ENCODE data around the gene RPL3. TPM values are rescaled to one million over a fixed set of nuclear protein-coding genes. Genes with fewer than 3 reads are reported as not detected.
A peak's percentile ranks its signal among the peaks of the same experiment; 100 is the strongest.

Gene RPL3
- polyA plus RNA-seq, 1 donor, result 2,722 TPM

DNA sequence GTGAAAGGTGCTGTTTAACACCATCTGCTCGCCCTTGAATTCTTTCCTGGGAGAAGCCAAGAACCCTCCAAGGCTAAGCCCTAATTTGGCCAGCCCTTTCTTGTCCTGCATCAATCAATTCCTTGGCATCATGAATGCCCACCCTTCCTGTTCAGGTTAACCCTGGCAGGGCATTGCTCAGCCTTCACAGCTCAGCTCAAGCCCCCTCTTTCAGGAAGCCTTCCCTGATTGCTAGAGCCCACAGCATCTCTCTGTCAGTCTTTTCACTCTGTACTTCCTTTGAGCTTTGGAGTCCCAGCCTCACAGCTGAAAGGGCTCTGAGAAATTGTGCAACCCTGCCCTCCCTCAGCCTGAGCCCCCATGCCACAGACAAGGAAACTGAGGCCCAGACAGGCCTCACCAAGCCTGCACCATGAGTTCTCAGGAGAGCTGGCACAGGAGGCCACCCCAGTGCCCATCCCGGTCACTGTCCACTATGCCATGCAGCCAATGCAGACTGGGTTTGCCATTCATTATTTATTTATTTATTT lies 16.9 kb downstream of the RPL3 start:
- no peak for DNase-seq

DNA sequence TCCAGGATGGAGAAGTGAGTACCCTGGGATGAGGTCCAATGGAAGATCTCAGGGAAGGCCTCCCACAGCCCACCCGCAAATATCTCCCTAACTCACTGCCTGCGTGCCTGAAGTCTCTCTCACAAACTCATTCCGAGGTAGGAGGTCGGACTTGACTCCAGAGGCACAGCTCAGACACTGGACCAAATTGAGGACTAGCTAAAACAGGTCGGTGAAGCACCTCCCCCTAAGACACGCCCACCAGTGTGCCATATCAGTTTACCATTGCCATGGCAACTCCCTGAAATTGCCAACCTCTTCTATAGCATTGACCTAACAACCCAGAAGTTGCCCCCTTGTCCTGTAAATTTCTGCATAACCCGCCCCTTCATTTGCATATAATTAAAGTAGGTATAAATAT lies 17.5 kb downstream of the RPL3 start:
- DNase-seq, result no peak

DNA sequence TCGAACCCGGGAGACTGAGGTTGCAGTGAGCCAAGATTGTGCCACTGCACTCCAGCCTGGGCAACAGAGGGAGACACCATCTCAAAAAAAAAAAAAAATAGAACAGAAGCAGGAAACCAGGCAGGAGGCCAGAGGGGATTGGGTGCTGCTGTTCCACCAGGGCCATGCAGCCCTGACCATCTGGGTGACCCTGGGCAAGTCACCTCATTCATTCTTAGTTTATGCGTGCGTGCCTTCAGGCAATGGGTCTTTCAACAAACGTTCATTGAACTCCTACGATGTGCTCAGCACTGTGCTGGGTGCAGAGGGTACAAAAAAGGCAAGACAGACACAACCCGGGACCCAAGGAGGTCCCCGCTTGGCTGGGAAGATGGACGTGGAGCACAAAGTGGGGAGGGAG lies 18.3 kb downstream of the RPL3 start:
- no peak for DNase-seq

DNA sequence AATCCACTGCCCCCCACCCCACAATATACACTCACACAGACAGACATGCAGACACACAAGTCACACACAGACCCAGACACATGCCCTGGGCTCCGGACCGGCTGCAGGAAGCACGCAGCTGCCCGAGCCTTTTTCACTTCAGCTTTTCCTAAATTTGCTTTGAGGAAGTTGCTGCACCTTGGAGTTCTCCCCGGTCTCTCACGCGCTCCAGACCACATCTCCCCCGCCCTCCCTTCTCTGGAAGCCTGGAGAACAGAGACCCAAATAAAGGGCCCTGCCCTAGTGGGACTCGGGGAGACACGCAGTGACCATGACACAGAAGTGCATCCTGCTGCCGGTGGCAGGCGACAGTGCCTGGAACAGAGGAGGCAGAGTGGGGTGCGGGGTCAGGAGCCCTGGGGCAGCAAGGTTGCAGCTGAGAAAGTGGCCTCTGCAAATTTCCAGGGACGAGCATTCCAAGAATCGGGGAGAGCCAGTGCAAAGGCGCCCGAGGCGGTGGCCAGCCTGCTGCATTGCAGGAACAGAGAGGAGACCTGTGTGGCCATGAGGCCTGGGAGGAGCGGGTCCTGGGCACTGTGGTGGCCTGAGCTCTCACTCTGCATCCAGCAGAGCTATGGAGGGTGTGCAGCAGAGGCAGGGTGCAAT lies 19.1 kb downstream of the RPL3 start:
- DNase-seq, result no peak

DNA sequence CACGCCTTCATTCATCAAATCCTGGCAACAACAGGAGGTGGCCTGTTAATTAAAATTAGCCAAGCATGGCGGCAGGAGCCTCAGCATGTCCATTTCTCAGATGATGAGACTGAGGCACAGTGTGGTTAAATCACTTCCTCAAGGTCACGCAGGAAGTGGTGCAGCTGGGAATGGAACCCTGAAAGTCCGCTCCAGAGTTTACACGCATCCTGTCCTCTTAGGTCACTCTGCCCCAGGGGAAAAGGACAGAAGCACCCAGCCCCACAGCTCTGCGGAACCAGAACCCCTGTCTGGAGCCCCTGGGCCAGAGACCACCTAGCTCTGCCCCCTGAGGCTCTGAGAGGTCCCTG lies 19.6 kb downstream of the RPL3 start:
- DNase-seq, result no peak

DNA sequence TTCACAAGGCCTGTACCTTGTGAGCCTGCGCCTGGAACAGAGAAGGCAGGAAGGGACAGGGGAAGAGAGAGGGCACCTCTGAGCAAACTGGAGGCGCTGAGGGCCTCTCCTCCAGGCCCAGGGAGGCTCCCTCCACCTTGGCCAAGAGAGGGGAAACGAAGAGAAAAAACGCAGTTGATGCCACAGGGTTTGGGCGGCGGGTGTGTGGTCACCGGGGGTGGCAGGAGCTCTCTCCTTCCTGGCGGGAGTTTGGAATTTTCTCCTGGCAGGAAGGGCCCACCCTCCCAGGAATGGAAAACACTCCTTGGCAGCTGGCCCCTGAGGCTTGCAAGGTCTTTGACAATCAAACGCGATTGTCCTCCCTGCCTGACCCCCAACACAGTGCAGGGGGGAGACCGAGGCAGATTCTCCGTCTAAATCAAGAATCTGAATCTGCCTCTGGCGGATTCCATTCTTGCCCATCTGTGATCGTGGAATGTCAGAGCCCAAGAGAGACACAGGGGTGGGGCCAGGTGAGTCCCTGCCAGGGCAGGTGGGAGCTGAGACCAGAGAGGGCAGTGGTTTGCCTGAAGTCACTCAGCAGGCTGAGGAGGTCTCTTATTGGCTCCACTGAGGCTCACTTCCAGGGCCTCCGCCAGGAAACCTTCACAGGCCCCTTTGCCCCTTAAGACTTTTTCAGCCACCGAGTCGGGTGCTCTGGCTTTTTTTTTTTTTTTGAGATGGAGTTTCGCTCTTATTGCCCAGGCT lies 21.0 kb downstream of the RPL3 start:
- DNase-seq, result no peak

DNA sequence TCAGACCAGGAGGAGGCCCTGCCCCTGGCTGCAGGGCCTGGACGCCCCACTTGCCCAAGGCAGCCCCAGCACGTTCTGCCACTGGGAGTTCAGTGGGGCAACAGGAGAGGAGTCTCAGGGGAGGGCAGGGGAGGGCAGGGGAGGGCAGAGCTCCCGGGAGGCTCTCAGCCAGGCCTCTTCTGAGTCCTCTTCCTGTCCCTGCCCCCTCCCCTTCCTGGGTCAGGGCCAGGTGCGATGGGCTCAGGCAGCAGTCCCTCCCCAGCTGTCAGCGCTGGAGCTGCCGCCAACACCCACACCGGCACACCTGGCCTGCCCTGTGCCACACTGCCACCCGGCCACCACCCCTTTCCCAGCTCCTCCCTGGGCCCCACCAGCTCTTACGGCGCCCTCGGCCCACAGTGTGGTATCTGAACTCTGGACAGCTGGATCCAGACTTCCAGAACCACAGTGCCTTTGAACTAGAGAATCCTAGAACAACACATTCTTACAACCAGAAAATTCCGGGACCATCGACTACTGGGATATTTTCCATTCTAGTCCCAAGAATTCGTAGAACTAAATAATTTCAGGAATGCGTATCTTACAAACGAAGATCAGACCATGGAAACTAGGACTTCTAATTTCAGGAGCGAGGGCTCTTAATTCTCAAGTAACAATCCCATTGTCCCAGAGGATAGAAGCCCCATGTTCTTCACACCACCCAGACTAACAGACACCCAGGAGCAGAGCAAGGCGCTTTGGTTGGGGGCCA lies 21.8 kb downstream of the RPL3 start:
- no peak for DNase-seq

DNA sequence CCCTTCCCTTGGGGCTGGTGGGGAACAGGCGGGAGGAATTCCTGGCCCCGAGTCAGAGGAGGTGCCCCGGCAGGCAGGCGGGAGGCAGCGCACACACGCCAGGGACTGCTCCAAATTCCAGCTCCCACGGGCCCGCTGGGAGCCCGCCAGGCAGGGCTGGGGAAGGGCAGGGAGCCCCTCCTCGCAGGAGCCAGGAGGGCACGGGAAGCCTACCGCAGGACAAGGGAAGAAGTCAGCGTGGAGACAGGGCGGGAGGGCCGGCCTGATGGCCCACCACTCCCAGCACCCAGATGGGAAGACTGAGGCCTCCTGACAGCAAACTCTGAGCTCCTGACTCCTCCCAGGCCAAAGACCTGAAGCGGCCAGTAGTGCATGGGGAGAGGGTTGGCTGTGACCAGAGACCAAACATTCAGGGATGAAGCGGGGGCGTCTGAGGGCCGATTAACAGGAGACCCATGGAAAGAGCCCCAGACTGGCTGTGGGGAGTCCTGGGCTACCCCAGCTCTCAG lies 22.4 kb downstream of the RPL3 start:
- DNase-seq, result no peak

DNA sequence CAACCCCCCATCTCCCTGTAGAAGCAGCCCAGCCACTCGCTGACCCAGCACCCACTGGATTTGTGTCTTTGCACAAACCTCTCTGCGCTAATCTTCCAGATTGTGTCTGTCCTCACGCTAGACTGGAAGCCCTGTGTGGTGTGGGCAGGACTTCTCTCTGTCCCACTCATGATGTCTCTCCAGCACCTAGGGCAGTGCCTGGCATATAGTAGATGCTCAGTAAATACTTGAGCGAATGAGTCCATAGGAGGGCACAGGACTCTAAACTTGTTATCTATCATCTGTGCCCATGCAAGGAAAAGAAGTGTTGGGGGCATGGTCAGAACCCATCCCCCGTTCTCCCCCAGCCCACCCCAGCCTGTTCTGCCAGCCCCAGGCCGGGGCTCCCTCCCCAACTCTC lies 22.9 kb downstream of the RPL3 start:
- DNase-seq, result no peak

DNA sequence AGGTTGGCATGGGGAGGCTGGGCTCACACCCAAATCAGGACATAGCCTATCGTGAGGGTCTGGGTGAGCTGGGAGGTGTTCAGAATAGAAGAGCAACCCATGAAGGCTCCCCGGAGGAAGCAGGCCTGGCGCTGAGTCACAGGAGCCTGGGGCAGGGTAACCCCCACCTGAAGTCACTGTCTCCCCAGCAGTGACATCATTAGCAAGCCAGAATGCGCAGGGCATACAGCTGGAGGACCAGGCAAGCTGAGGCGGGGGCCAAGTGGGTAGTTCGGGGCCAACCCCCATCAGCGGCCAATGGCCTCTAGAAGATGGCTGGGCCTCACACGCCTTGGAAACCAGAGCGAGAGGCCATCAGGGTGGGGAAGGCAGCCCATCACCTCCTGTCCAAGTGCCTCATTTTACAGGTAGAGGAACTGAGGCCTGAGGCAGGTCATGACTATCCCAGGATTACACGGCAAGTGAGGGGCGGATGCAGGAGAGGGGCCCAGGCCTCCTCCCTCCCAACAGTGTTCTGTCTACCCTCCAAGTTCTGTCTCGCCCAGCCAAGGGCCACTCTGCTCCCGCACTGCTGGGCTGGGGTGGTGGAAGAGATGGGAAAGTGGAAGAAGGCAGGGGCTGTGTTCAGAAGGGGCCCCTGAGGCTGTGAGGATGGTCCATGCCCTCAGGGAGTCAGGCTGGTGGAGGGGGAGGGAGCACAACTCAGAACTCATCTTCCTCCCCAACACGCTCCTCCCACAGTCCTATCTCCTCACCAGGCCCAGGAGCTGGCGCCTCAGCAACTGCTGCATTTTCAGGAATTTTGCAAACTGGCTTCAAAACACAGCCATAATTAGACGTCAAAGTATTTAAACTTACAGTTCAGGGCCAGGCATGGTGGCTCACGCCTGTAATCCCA lies 24.6 kb downstream of the RPL3 start:
- DNase-seq, result no peak

DNA sequence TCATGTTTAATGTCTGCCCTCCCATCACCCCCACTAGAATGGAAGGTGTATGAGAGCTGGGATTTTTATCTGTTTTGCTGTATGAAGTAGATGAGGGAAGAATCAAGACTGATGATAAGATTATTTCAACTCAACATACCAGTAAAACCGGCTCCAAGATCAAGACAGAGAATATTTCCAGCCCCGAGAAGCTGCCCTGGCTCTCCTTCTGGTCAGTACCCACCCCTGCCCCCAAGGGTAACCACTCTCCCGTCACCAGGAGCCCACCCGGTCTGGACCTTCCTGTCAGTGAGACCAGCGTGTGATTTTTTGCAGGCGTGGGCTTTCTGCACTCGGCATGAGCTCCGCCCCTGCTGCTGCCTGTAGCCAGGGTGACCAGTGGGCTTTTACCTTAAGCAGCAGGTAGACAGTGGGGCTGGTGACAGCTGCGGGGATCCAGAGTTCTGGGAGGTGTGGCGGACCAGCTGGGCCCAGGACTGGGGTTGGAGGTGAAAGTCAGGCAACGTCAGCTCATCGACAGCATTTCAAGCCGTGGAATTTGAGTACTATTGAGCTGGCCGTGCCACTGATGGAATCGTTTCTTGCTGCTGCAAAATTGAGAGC lies 25.6 kb downstream of the RPL3 start:
- no peak for DNase-seq

DNA sequence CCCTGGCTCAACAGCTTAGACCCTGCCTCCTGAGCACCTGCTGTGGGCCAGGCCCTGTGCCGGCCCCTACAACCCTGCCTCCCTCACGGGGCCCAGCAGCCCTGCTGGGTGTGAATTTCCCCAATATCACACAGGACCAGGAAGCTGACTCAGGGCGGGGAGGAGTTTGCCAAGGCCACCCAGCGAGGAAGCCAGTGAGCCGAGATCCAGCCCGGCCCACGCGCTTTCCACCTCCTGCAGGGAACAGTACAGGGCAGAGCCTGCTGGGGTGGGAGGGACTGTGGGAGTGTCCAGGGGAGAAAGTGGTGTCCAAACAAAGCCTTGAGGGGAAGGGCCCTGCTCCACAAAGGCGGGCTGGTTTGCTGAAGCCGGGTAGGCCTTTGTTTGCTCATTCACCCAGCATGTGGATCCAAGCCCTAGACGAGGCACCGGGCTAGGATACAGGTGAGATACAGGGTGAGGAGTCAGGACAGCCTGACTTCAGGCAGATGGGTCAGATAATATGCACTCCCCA lies 26.8 kb downstream of the RPL3 start:
- DNase-seq, result peak; percentile 72

DNA sequence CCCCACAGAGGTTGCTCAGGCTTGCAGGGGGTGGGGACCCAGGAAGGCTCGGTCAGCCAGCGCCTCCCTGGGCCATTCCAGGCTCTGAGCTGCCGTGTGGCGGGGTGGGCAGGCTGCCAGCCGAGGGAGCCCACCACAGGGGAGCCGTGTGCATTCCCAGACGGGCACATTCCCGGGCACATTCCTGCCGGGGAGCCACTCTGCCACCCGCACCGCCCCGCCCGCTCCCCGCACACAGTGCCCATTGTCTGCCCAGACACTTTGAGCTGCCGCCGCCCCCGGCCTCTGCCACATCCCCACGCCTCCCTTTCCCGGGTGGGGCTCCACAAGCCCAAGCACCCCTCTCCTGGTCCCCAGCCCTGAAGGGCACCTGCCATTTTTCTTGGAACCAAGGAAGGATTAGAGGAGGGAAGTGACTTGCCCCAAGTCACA lies 27.4 kb downstream of the RPL3 start:
- no peak for DNase-seq

DNA sequence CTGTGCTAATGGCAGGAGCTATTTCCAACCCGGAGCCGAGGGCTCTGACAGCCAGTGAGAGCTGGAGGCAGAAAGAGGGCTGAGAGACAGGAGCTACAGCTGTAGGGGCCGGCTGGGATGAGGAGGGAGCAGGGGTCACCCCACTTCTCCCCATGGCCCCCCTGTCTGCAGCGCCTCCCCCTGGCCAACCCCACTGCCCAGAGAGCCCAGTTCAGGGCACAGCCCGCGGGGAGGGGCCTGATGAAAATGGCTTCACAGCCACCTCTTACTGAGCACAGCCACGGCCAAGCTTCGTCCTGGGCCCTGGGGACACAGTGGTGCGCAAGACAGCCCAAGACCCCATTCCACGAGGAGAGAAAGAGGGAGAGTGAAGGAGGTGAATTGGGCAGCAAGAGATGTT lies 27.9 kb downstream of the RPL3 start:
- DNase-seq, result no peak

DNA sequence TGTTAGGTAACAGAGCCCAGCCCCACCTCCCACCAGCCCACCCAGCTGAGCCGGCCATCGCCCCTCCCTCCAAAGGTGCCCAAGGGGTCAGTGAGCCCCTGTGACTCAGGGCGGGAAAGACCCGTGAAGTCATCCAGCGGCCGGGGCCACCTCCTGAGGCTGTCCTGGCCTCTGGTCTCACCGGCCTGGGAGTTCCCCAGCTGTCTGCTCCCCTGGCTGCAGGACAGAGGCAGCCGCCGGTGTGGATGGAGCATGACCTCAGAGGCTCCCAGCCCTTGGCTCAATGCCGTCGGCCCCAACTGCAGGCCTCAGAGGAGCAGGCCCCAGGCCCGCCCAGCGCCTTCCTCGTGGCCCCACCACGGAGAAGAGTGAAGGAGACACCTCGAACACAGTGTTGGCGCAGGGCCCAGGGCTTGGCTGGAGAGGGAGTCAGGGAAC lies 28.7 kb downstream of the RPL3 start:
- no peak for DNase-seq

DNA sequence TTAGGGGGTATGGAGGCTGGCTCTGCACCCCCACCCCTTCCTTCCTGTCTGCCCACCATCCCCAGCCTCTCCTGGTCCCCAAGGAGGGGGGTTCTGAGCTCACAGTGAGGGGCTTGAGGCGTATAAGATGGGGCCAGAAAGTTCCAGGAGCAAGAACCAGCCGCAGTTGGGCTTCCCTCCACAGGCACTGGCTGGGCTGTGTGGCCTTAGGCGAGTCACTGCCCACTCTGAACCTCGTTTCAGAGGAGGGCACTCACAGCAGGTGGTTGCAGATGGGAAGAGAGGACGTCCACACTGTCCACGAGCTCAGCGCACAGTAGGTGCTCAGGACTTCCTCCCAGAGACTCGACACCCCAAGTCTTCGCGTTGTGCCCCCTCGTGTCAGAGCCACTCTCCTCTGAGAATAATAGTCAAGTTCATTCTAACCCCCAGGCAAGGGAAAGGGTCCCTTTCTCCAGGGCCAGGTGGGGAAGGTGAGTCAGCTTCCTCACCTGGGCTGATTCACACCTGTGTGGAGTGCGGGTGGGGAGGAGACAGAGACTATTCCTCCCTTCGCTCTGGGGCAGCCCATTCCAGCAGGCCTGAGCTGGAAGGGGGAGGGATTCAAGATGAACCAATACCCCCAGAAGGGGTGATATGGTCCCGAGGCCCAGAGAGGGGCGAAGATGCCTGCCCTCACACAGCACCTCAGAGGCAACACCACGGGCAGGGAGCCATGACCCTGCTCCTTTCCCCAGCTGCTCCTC lies 29.3 kb downstream of the RPL3 start:
- no peak for DNase-seq

DNA sequence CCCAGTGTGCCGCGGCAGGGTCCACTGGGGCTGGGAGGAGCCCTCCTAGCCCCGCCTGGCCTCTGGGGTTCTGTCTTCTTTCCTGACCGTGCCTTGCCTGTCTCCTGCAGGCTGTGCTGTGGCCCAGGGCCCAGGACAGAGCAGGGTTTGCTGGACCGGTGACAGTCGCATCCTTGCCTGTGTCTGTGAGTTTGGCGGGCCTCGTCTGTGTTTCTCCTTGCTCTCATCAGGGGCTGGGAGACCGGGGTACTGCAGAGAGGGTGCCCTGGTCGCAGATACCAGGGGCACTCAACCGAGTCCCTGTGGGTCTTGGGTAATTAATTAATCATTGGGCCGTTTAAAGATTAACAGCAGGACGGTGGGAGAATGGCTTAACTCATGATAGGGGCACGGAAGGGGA lies 29.9 kb downstream of the RPL3 start:
- no peak for DNase-seq

DNA sequence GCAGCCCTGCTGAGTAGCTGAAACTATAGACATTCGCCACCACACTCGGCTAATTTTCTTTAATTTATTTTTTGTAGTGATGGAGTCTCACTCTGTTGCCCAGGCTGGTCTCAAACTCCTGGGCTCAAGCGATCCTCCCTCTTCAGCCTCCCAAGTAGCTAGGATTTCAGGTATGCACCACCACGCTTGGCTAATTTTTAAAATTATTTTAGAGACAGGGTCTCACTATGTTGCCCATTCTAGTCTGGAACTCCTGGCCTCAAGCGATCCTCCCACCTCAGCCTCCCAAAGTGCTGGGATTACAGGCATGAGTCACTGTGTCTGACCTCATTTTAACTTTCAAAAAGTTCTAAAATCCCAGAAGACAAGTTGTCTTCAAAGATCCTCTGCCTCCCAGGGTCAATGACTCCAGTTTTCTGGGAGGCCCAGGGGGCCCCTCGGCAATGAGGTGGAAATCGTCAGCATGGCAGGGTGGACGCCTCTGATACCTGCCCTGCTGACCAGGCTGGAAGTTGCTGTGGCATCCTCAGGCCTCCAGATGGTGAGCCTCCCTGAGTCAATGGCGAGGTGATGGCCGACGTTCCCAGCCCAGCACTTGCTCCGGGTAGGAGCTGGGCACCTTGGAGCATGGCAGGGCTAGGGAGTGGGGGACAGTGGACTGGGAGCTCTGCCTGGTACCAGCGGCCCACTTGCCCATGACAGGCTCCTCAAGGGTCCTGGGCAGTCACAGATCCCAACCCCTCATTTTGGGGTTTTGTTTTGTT lies 31.1 kb downstream of the RPL3 start:
- DNase-seq, result no peak

DNA sequence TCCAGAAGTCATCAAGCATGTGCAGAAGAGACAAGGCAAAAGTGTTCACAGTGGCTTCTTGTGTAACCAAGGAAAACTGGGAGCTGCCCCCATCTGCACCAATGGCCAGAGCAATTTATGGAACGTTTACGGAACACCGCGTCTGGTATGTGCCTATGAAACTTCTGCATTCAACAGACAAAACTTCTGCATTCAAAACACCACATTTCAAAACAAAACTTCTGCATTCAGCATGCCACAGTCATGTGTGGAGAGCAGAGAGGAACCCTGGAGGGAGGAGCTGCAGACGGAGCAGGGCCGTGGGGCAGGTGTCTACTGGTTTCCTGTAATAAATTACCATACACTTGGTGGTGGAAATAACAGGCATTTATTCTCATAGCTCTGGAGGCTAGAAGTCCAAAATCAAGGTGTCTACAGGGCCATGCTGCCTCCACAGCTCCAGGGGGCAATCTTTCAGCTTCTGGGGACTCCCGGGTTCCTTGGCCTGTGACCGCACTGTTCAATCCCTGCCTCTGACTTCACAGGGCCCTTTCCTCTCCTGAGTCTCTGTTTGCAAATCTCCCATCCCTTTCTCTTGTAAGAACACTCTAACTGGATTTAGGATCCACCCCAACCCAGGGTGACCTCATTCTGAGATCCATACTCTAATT lies 32.2 kb downstream of the RPL3 start:
- no peak for DNase-seq

All from left kidney (tissue), 2 donors.